Hepatocyte (in vitro differentiated cells): ENCODE results near the gene GPX2. TPM values are rescaled to one million over a fixed set of nuclear protein-coding genes. Genes with fewer than 3 reads are reported as not detected.
A peak's percentile ranks its signal among the peaks of the same experiment; 100 is the strongest.

Experiments used
- DNase-seq: peaks from one replicate; pipeline ENCODE4 v3.0.0-alpha.2; 2016; ENCODE audit warnings: low spot score
- H2AFZ ChIP-seq: fragments of 200-600 bp; sonication (generic); 2 replicates; pipeline ENCODE4 v1.6.0; 2016; ENCODE audit warnings: antibody characterized with exemption, mild to moderate bottlenecking
- H3K27ac ChIP-seq: fragments of 200-600 bp; sonication (generic); 2 replicates; pipeline ENCODE4 v1.5.1; 2016; ENCODE audit warnings: mild to moderate bottlenecking
- H3K27me3 ChIP-seq: fragments of 200-600 bp; sonication (generic); 2 replicates; pipeline ENCODE4 v1.6.1; 2016
- H3K36me3 ChIP-seq: fragments of 200-600 bp; sonication (generic); replicated peaks from 2 replicates; pipeline ENCODE4 v1.5.1; 2016; ENCODE audit warnings: low read depth; ENCODE audit not compliant: insufficient read depth
- H3K4me1 ChIP-seq: fragments of 200-600 bp; sonication (generic); 2 replicates; pipeline ENCODE4 v1.5.1; 2016; ENCODE audit warnings: mild to moderate bottlenecking, moderate library complexity; ENCODE audit not compliant: insufficient read depth
- H3K4me2 ChIP-seq: fragments of 200-600 bp; sonication (generic); 2 replicates; pipeline ENCODE4 v1.6.0; 2016
- H3K4me3 ChIP-seq: fragments of 200-600 bp; sonication (generic); 2 replicates; pipeline ENCODE4 v1.5.1; 2016; ENCODE audit warnings: mild to moderate bottlenecking
- H3K79me2 ChIP-seq: fragments of 200-600 bp; sonication (generic); 2 replicates; pipeline ENCODE4 v1.6.0; 2017; ENCODE audit warnings: mild to moderate bottlenecking
- H3K9me2 ChIP-seq: fragments of 200-600 bp; sonication (generic); replicated peaks from 2 replicates; pipeline ENCODE4 v1.6.0; 2017; ENCODE audit warnings: mild to moderate bottlenecking; ENCODE audit not compliant: insufficient read depth
- H3K9me3 ChIP-seq: fragments of 200-600 bp; sonication (generic); 2 replicates; pipeline ENCODE4 v1.5.1; 2016; ENCODE audit warnings: low read depth, mild to moderate bottlenecking
- H4K20me1 ChIP-seq: fragments of 200-600 bp; sonication (generic); 2 replicates; pipeline ENCODE4 v1.6.0; 2016; ENCODE audit warnings: mild to moderate bottlenecking; ENCODE audit not compliant: insufficient read depth, poor library complexity, severe bottlenecking
- EZH2 ChIP-seq: fragments of 200-600 bp; sonication (generic); IDR thresholded peaks from 2 replicates; pipeline ENCODE4 v1.6.1; 2016; ENCODE audit warnings: antibody characterized with exemption, mild to moderate bottlenecking, borderline replicate concordance
- EZH2phosphoT487 ChIP-seq: fragments of 200-600 bp; sonication (generic); IDR thresholded peaks from one replicate; pipeline ENCODE4 v1.6.1; 2018; ENCODE audit warnings: antibody characterized with exemption, mild to moderate bottlenecking, low read depth, moderate library complexity; ENCODE audit not compliant: unreplicated experiment, severe bottlenecking
- WGBS: methylation state at CpG from one replicate; pipeline ENCODE4 v1.1.6; 2016; ENCODE audit warnings: low lambda C conversion rate; ENCODE audit errors: missing lambda C conversion rate; 5-methylcytosine and 5-hydroxymethylcytosine counted together
- polyA plus RNA-seq: library from polyadenylated mRNA; unstranded; fragments of >200 nt; fragmentation: Nextera tagmentation; extraction: Ambion mirVana; gene quantifications from 2 replicates; pipeline ENCODE4 v1.2.1, GENCODE V29; 2016
- total RNA-seq: library from RNA; depleted of rRNA; stranded (reverse); fragments of >200 nt; gene quantifications from 2 replicates; pipeline ENCODE4 v1.2.3, GENCODE V29; 2014
- TF ChIP-seq, protein P1 (sequence below): fragments of 200-600 bp; sonication (generic); IDR thresholded peaks from 2 replicates; pipeline ENCODE4 v1.5.1; 2016; ENCODE audit warnings: antibody characterized with exemption, mild to moderate bottlenecking; ENCODE audit not compliant: poor library complexity

GPX2 gene
- total and polyA plus RNA-seq, 2 experiments from 2014 or later = 59.8 to 115 TPM

DNA sequence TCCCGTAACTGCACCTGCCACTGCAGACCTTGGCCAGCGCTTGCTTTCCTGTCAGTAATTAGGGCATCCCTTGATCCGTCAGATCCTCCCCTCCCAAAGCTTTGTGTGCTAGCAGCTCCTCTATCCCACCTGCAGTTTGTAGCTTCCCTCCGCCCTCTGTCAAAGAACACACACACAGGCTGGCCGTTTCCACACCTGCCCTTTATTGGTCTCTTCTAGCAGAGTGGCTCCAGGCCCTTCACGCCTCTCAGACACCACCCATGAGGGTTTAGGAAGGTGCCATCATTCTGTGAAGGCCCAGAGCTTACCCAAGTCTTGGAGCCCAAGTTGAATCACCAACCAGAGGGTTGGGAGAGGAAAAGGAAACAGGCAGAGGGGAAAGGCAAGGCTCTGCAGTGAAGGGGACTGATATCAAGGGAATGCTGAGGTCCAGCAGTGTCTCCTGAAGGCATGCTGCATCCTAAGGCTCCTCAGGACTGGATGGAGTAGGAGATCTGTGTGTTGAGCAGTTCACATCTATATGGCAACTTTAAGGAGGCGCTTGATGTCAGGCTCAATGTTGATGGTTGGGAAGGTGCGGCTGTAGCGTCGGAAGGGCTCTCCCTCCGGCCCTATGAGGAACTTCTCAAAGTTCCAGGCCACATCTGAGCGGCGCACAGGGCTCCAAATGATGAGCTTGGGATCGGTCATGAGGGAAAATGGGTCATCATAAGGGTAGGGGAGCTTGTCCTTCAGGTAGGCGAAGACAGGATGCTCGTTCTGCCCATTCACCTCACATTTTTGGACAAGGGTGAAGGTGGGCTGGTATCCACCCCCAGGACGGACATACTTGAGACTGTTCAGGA lies 3.4 kb downstream of the GPX2 start:
- no peaks in the 10 kb centered on the region for H3K36me3 ChIP-seq
- 86% methylated on average over 17 of the region's 17 CpGs for WGBS
- DNase-seq = no peak
- H3K79me2 ChIP-seq = peaks cover 22% of the 10 kb centered on the region
- peak overlapping the region; percentile 39 for H3K4me2 ChIP-seq
- H3K4me1 ChIP-seq = peaks cover 32% of the 10 kb centered on the region
- H2AFZ ChIP-seq = no peak overlapping the region
- H3K9me2 ChIP-seq = no peaks in the 10 kb centered on the region
- H4K20me1 ChIP-seq = no peaks in the 10 kb centered on the region
- no peaks in the 10 kb centered on the region for H3K9me3 ChIP-seq
- H3K4me3 ChIP-seq = no peak overlapping the region
- TF ChIP-seq EZH2phosphoT487 (no peak), EZH2 (no peak)
- TF ChIP-seq, protein P1, sequence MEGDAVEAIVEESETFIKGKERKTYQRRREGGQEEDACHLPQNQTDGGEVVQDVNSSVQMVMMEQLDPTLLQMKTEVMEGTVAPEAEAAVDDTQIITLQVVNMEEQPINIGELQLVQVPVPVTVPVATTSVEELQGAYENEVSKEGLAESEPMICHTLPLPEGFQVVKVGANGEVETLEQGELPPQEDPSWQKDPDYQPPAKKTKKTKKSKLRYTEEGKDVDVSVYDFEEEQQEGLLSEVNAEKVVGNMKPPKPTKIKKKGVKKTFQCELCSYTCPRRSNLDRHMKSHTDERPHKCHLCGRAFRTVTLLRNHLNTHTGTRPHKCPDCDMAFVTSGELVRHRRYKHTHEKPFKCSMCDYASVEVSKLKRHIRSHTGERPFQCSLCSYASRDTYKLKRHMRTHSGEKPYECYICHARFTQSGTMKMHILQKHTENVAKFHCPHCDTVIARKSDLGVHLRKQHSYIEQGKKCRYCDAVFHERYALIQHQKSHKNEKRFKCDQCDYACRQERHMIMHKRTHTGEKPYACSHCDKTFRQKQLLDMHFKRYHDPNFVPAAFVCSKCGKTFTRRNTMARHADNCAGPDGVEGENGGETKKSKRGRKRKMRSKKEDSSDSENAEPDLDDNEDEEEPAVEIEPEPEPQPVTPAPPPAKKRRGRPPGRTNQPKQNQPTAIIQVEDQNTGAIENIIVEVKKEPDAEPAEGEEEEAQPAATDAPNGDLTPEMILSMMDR = no peak
- peak overlapping the region; percentile 74 for H3K27ac ChIP-seq
- H3K27me3 ChIP-seq = no peaks in the 10 kb centered on the region

DNA sequence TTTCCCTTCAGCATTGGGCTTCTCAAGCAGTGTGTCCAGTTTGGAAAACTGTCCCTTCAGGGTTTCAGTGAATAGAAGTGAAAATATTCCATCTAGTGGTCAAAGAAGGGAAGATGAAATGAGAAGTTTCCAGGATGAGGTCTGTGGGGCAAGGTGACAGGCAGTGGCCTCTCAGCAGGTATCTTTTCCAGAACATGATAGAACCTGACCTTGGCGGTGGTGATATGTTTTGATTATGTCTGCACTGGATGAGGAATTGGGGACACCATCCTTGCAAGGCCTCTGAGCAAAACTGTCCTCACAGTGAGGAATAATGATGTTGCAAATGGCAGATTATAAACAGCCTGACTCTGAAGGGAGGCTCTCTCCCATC lies 4.7 kb downstream of the GPX2 start:
- H2AFZ ChIP-seq = no peak overlapping the region
- no peak overlapping the region for H3K4me2 ChIP-seq
- H3K27me3 ChIP-seq = no peaks in the 10 kb centered on the region
- DNase-seq = no peak
- H3K79me2 ChIP-seq = peaks cover 27% of the 10 kb centered on the region
- no peak overlapping the region for H3K4me3 ChIP-seq
- no peaks in the 10 kb centered on the region for H3K9me2 ChIP-seq
- peak overlapping the region; percentile 58 for H3K27ac ChIP-seq
- no peaks in the 10 kb centered on the region for H4K20me1 ChIP-seq
- H3K36me3 ChIP-seq = no peaks in the 10 kb centered on the region
- 90% methylated on average over 1 of the region's 1 CpG for WGBS
- H3K4me1 ChIP-seq = peaks cover 32% of the 10 kb centered on the region
- H3K9me3 ChIP-seq = no peaks in the 10 kb centered on the region
- TF ChIP-seq EZH2phosphoT487 = no peak
- TF ChIP-seq, protein P1 = peak; percentile 28
- no peak for TF ChIP-seq EZH2

DNA sequence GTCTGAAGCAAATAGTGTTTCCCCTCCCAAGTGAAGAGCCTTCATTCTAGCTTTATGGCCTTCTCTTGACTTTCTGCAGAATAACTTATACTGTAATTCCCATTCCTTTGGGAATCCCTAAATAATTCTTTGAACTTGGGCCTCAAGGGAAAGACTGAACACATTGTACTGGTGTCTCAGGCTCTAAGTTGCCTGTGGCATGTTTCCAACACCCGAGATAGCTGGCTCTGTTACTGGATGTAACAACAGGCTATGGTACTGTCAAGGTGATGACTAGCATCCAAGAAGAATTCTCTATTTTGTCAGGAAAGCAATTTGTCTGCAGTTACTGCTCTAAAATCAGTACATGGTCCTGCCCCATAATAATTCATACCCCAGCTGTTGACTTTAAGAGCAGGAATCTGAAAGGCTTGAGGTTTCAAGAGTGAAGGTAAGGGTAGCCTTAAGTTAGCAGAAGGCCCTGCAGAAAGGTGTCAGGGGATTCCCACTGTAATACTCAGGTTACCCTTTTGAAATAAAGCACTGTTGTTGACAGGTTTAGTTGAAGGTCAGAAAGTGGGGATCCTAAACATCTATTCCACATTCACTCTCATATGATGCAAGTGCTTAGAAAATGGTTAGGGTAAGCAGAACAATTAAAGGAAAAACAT lies 5.2 kb downstream of the GPX2 start:
- no peaks in the 10 kb centered on the region for H3K9me3 ChIP-seq
- no peak overlapping the region for H3K4me2 ChIP-seq
- H3K36me3 ChIP-seq = no peaks in the 10 kb centered on the region
- H3K4me1 ChIP-seq = peaks cover 32% of the 10 kb centered on the region
- H3K27me3 ChIP-seq = no peaks in the 10 kb centered on the region
- TF ChIP-seq EZH2 (no peak), EZH2phosphoT487 (no peak)
- TF ChIP-seq, protein P1 = no peak
- no peak overlapping the region for H2AFZ ChIP-seq
- peak overlapping the region; percentile 58 for H3K27ac ChIP-seq
- H4K20me1 ChIP-seq = no peaks in the 10 kb centered on the region
- 39% methylated on average over 1 of the region's 1 CpG for WGBS
- no peak for DNase-seq
- peaks cover 28% of the 10 kb centered on the region for H3K79me2 ChIP-seq
- H3K4me3 ChIP-seq = no peak overlapping the region
- H3K9me2 ChIP-seq = no peaks in the 10 kb centered on the region
